HG02938 (cell line): ENCODE data around the gene PLPPR3.
"Not testable (repeated sequence)": the region's sequence is repeated elsewhere in the genome, so short reads cannot be mapped to it uniquely, and the experiment has no call there.

ENCODE experiments used
- ATAC-seq: cut with Tn5 transposase; IDR thresholded peaks from one replicate; pipeline ENCODE4 v1.9.1; 2021; ENCODE audit warnings: mild to moderate bottlenecking, moderate library complexity; ENCODE audit not compliant: unreplicated experiment

The PLPPR3 gene

DNA sequence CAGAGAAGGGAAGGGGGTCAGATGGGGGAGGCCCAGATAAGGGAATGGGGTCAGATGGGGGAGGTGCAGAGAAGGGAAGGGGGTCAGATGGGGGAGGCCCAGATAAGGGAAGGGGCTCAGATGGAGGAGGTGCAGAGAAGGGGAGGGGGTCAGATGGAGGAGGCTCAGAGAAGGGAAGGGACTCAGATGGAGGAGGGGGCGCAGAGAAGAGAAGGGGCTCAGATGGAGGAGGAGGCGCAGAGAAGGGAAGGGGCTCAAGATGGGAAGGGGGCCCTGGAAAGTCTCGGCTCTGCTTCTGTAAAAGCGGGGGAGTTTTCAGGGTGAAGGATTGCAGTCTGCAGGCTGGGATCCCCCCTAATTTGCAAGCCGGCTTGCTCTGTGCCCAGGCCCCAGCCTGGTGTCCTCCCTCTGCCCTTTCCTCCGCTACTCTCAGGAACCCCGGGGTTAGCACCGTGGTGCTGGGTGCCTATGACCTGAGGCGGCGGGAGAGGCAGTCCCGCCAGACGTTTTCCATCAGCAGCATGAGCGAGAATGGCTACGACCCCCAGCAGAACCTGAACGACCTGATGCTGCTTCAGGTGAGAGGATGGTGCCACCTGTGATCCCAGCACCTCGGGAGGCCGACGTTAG, 7.5 kb upstream of the PLPPR3 start:
- no peak for ATAC-seq

DNA sequence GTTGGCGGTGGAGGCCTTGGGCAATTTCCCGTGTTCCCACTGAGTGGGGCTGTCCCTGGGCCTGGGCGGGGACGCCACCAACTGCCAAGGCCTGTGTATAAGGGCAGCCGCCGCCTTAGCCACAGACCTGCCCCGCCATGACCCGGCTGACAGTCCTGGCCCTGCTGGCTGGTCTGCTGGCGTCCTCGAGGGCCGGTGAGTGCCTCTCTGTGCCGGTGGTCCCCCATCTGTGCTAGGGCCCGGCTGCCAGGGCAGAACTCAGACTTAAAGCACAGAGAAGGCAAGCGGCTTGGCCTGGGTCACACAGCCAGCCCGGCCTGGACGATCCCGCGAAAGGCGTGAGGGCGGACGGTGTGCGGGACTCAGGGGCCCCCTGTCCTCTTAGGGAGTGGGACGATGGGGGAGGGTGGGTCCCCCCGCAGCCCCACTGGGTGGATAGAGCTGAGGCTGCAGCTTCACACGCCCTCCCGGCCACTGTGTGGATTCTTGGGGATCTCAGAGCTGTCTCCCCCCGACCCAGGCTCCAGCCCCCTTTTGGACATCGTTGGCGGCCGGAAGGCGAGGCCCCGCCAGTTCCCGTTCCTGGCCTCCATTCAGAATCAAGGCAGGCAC, 6.1 kb upstream of the PLPPR3 start, which contains the start of gene AZU1:
TSS of gene AZU1 (plus strand) at position 128 of the 612 bp plus-strand sequence. CDS start at position 138, 10 bp downstream.
- ATAC-seq: no peak

DNA sequence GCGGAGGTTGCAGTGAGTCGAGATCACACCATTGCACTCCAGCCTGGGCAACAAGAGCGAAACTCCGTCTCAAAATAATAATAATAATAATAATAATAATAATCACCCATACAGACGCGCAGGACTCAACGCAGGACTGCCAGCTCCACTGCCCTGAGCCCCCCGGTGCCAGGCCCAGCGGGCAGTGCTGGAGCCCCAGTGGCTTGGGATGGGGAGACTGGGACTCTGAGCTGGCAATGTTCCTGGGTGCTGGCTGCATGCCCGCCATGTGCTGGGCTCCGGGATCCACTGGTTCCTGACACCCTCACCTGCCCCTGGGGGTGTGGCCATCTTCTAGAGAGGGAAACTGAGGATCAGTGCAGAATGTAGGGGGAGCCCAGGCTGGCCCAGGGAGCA, 5.6 kb upstream of the PLPPR3 start:
- no peak for ATAC-seq

DNA sequence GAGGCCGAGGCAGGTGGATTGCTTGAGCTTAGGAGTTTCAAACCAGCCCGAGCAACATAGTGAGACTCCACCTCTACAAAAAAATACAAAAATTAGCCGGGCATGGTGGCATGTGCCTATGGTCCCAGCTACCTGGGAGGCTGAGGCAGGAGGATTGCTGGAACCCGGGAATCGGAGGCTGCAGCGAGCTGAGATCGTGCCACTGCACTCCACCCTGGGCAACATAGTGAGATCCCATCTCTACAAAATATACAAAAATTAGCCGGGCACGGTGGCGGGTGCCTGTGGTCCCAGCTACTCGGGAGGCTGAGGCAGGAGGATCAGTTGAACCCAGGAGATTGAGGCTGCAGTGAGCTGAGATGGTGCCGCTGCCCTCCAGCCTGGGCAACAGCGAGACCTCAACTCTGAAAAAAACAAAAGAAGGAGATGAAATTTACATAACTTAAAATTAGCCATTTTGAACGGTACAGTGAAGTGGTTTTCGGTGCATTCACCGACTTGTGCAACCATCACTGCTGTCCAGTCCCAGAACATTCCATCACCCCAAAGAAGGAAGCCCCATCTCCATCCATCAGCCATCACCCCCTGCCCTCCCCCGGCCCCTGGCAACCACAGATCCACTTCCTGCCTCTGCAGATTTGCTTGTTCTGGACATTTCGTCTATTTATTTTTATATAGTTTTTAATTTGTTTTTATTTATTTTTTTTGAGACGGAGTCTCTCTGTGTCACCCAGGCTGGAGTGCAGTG, 4.3 kb upstream of the PLPPR3 start:
- no peak for ATAC-seq

DNA sequence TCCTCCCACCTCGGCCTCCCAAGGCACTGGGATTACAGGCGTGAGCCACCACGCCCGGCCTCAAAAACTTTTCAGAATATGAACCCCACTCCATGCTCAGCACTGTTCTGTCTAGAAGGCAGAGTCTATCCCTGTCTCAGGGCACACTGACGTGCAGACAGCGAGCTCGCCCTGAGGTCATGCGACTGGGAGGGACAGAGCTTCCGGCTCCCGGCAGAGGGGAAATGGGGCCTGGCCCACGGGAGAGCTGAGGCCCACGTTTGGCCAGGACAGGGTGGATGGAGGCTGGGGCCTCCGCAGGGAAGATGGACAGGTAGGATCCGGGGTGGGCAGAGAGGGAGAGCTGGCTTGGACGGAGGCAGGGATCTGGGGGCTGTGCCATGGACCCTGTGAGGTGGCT, 3.1 kb upstream of the PLPPR3 start:
- no peak for ATAC-seq

DNA sequence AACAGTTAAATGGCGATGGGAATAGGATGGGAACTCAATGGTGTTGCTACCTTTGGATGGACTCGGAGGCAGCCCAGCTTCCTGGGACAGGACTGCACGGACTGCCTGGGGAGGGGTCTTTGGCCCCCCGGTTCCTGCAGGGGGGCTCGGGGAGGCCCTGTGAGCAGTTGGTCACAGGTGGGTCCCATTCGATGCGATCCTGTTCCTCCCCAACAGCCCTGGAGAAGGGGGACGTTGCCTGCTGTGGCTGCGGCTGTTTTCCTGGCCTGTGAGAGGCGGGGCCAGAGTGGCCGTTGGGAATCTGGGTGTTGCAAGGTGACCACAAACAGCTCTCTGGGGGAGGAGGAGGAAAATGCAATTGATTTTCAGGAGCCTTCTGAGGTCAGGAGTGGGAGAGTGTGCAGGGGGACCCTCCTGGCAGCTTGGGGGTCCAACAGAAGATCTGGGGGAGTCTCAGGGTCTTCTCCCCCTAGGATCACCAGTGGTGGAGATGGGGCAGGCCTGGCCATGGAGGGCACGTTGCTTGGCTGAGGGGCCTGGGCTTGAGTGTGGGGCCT, 1.9 kb upstream of the PLPPR3 start:
- ATAC-seq: no peak

DNA sequence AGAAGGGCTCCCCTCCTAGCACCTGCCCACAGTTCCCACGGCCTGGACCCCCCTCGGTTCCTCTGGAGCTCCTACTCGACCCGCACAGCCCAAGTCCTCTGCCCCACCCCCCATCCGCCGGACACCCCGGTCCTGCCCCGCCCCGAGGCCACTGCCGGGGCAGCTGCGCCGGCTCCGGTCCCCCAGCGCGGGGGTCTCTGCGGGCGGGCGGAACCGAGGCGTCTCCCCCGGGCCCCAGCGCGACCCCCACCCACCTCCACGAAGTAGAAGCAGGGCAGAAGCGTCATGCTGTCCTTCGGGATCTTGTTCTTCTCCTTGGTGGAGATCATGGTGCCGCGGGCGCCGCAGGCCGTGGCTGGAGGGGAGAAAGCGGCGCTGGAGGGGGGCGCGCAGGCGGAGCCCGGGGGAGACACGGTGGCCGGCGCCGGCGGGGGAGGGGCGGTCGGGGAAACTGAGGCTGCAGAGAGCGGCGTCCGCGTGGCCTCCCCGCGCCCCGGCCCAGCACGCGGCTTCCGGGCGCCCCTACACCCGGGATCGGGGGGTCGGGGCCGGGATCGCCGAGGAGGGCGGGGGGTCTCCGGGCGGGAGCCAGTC, 427 bp downstream of the PLPPR3 start:
- no peak for ATAC-seq

DNA sequence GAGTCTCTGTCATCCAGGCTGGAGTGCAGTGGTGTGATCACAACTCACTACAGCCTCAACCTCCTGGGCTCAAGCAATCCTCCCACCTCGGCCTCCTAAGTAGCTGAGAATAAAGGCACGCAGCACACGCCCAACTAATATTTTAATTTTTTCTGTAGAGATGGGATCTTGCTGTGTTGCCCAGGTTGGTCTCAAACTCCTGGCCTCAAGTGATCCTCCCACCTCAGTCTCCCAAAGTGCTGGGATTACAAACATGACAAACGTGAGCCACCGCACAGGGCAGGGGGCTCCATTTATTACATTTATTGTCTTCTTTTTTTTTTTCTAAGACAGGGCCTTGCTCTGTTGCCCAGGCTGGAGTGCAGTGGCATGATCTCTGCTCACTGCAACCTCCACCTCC, 1.5 kb downstream of the PLPPR3 start:
- not testable (repeated sequence) for ATAC-seq

DNA sequence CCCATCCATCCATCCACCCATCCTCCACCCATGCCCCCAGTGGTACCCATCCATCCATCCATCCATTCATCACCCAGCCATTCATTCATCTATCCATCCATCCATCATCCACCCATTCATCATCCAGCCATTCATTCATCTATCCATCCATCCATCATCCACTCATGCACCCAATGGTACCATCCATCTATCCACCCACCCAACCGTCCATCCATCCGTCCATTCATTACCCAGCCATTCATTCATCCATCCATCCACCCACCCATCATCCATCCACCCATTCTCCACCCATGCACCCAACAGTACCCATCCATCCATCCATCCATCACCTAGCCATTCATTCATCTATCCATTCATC, 5.3 kb downstream of the PLPPR3 start:
- ATAC-seq: no peak

DNA sequence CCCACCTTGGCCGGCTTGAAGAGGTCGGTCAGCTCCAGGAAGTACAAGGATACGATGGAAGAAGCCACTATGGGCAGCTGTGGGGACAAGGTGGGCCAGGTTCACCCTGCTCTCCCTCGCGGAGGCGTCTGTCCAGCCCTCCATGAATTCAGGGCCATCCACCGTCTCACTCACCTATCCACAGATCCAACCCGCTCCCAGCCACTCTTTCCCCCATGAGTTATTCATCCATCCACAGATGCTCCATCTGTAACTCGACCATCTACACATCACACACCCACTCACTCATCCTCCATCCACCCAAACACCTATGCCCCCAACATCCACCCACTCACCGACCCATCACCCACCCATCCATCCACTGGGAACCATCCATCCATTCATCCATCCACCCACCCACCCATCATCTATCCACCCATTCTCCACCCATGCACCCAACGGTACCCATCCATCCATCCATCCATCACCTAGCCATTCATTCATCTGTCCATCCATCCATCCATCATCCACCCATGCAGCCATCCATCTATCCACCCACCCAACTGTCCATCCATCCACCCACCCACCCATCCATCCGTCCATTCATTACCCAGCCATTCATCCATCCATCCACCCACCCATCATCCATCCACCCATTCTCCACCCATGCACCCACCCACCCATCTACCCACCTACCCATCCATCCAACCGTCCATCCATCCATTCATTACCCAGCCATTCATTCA, 5.8 kb downstream of the PLPPR3 start:
- ATAC-seq: no peak

DNA sequence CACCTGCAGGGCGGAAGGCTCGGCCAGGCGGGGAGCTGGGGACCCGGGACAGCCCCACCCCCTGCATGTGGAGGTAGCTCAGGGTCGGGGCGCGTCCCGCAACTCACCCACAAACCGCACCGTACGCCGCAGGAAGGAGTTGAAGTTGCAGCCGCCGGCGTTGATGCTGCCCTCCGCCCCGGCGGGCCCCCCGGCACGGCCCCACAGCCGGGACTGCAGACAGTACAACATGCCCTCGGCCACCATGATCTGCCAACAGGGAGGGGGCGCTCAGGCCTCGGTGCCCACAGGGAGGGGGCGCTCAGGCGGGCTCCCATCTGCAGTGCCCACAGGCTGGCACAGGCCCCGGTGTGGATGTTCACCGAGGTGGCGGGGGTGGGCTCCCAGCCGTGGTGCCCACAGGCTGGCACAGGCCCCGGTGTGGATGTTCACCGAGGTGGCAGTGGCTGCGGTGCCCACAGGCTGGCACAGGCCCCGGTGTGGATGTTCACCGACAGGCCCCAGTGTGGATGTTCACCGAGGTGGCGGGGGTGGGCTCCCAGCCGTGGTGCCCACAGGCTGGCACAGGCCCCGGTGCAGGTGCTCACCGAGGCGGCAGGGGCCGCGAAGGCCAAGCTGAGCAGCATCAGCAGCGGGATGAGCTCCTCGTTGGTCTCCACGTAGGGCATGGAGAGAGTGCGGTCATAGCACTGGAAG, 6.5 kb downstream of the PLPPR3 start:
- no peak for ATAC-seq

DNA sequence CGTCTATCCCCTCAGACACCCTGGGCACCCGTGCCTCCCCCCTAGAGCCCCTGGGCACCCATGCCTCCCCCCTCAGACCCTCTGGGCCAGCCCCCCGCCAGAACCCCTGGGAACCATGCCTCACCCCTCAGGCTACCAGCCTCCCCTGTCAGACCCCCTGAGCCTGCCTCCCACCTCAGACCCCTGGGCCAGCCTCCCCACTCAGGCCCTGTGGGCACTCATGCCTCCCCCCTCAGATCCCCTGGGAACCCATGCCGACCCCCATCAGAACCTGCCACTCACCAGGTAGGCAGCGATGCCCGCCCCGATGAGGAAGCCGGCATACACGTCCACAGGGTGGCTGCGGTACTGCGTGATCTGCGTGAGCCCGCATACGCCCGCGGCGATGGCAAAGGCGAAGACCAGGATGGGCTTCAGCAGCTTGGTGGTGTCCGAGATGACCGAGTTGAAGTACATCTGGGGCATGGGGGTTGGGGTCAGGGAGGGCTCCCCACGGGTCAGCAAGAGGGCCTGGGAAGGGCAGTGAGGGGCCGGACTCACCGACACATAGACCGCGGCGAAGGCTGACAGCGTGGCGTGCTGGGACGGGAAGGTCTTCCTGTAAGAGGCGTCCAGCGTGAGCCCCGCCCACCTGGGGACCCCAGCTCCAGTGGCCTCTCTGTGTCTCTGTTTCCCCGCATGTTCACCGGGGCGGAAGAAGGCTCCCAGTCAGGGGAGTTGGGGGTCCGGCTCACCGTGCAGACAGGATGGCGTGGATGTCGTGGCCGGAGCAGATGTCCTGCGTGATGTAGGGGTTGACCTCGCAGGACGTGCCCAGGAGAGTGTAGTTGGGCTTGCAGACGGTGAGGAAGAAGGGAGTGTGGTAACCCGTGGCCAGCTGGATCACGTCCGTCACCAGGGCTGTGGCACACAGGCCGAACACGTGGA, 7.3 kb downstream of the PLPPR3 start:
- ATAC-seq: no peak

DNA sequence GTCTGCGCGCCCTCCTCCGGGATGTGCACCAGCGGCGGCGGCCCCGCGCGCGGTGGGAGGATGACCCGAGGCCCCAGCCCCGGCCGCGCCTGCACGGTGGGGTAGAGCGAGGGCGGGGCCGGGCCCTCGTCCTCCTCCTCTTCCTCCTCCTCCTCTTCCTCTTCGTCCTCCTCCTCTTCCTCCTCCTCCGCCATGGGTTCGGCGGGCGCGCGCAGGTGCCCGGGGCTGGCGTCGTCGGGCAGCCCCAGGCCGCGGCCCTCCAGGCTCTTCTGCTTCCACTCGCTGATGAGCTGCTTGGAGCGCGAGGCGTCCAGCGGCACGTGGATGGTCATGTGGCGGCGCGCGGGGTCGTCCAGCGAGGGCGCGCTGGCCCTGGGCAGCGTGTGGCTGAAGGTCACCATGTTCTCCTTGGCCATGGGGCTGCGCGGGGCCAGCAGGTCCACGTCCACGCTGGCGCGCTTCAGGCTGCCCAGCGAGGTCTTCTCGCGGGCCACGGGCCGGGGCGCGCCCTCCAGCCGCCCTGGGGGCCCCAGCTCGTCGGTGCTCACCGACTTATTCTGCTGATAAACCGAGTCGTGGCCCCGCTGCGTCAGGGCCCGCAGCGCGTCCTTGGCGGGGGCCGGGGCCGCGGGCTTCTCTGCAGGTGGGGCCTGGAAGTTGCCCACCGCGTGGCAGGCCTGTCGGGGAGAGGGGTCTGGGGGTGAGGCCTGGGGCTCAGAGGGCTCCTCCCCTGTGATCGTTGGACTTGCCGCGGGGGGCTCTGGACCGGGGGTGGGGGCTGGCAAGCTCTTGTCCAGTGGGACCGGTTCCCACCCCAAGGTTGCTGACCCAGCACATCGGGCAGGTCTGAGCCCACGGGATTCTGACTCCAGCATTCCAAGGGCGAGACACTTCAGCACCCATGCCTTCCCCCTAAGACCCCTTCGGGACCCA, 8.3 kb downstream of the PLPPR3 start:
- ATAC-seq: no peak

DNA sequence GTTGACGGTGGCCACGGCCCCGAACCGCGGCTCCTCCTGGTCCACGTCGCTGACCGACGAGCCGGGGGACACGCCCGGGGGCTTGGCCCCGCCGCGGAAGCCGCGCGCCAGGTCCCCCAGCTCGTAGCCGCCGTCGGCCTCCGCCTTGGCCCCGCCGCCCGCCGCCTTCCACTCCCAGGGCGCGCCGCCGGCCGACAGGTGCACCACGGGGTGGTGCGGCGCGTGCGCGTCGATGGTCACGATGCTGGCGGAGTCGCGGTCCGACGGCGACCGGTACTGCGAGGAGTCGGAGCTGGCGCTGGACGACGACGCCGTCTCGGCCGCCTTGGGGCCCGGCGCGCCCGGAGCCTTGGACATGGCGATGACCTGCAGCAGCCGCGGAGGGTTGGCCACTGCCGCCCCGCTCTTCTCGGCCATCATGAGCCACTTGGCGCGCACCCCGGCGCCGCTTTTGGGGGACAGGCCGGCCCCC, 9.0 kb downstream of the PLPPR3 start:
- ATAC-seq: no peak

DNA sequence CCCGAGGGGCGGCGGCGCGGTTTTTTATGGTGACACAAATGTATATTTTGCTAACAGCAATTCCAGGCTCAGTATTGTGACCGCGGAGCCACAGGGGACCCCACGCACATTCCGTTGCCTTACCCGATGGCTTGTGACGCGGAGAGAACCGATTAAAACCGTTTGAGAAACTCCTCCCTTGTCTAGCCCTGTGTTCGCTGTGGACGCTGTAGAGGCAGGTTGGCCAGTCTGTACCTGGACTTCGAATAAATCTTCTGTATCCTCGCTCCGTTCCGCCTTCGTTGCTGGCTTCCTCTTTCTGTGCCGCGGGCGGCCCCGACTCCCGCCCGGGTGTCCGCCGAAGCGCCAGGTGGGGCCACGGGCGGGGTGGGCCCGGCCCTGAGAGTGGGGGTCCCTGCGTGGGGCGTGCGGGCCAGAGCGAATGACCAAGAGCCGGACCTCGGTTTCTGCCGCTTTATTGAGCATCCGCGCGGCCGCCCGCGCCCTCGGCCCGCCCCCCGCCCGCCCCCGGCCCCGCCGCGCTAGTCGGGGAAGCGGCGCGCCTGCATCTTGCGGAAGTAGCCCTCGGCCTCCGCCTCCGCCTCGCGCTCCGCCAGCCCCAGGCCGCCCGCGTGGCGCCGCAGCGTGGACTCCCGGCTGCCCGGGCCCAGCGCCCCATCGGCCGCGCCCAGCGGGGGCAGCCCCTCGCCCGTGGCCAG, 9.6 kb downstream of the PLPPR3 start:
- no peak for ATAC-seq

DNA sequence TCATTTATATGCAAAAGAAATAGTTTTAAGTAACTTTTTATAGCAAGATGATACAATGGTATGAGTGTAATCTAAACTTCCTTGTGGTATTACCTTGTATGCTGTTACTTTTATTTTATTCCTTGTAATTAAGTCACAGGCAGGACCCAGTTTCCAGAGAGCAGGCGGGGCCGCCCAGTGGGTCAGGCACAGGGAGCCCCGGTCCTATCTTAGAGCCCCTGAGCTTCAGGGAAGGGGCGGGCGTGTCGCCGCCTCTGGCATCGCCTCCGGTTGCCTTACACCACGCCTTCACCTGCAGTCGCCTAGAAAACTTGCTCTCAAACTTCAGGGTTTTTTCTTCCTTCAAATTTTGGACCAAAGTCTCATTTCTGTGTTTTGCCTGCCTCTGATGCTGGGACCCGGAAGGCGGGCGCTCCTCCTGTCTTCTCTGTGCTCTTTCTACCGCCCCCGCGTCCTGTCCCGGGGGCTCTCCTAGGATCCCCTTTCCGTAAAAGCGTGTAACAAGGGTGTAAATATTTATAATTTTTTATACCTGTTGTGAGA, 10.2 kb downstream of the PLPPR3 start:
- no peak for ATAC-seq

DNA sequence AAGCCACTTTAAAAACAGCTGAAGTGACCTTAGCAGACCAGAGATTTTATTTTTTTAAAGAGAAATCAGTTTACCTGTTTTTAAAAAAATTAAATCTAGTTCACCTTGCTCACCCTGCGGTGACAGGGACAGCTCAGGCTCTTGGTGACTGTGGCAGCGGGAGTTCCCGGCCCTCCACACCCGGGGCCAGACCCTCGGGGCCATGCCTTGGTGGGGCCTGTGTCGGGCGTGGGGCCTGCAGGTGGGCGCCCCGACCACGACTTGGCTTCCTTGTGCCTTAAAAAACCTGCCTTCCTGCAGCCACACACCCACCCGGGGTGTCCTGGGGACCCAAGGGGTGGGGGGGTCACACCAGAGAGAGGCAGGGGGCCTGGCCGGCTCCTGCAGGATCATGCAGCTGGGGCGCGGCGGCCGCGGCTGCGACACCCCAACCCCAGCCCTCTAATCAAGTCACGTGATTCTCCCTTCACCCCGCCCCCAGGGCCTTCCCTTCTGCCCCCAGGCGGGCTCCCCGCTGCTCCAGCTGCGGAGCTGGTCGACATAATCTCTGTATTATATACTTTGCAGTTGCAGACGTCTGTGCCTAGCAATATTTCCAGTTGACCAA, 10.8 kb downstream of the PLPPR3 start:
- no peak for ATAC-seq
